RWPE2 (cell line): Measurements from ENCODE around the gene COX8C.
"Not testable (repeated sequence)": the region's sequence is repeated elsewhere in the genome, so short reads cannot be mapped to it uniquely, and the experiment has no call there.

Experiments used
- ATAC-seq: fragments of 200-7000 bp; cut with Tn5 transposase; 3 replicates; pipeline ENCODE4 v1.9.1; 2021; ENCODE audit warnings: low read depth
- DNase-seq: peaks from one replicate; pipeline ENCODE4 v3.0.0-alpha.2; 2020; ENCODE audit warnings: low spot score
- H3K27ac ChIP-seq: fragments of 450-650 bp; 2 replicates; pipeline ENCODE4 v1.5.1; 2017; ENCODE audit warnings: mild to moderate bottlenecking; ENCODE audit not compliant: poor library complexity, severe bottlenecking
- H3K27me3 ChIP-seq: fragments of 250-450 bp; sonication (Bioruptor Pico); 2 replicates; pipeline ENCODE4 v1.5.1; 2021; ENCODE audit warnings: mild to moderate bottlenecking, moderate library complexity; ENCODE audit not compliant: insufficient read depth, poor library complexity, severe bottlenecking
- H3K36me3 ChIP-seq: fragments of 250-450 bp; sonication (Bioruptor Pico); 2 replicates; pipeline ENCODE4 v1.5.1; 2020; ENCODE audit warnings: low read depth, mild to moderate bottlenecking, moderate library complexity
- H3K4me1 ChIP-seq: fragments of 250-450 bp; sonication (Bioruptor Pico); 2 replicates; pipeline ENCODE4 v1.5.1; 2021; ENCODE audit warnings: mild to moderate bottlenecking, moderate library complexity; ENCODE audit not compliant: insufficient read depth, poor library complexity, severe bottlenecking
- H3K4me3 ChIP-seq: fragments of 250-450 bp; sonication (Bioruptor Pico); 2 replicates; pipeline ENCODE4 v1.5.1; 2021; ENCODE audit warnings: mild to moderate bottlenecking, moderate library complexity; ENCODE audit not compliant: severe bottlenecking
- H3K9me3 ChIP-seq: fragments of 250-450 bp; sonication (Bioruptor Pico); 2 replicates; pipeline ENCODE4 v1.5.1; 2021; ENCODE audit warnings: mild to moderate bottlenecking, moderate library complexity; ENCODE audit not compliant: severe bottlenecking
- CTCF ChIP-seq: fragments of 450-650 bp; IDR thresholded peaks from one replicate; pipeline ENCODE4 v1.5.1; 2017; ENCODE audit warnings: mild to moderate bottlenecking, moderate library complexity; ENCODE audit not compliant: poor library complexity, severe bottlenecking

COX8C gene

GRCh38 chr14:93348292-93348691, 1.3 kb downstream of the COX8C start:
- no peaks in the 10 kb centered on the region for H3K9me3 ChIP-seq
- no peaks in the 10 kb centered on the region for H3K4me1 ChIP-seq
- DNase-seq, result no peak
- H3K27ac ChIP-seq, result no peak overlapping the region
- H3K27me3 ChIP-seq, result peaks cover 4% of the 10 kb centered on the region
- H3K36me3 ChIP-seq, result no peaks in the 10 kb centered on the region
- ATAC-seq, result no peak
- no peak for TF ChIP-seq CTCF
- H3K4me3 ChIP-seq, result no peak overlapping the region

DNA sequence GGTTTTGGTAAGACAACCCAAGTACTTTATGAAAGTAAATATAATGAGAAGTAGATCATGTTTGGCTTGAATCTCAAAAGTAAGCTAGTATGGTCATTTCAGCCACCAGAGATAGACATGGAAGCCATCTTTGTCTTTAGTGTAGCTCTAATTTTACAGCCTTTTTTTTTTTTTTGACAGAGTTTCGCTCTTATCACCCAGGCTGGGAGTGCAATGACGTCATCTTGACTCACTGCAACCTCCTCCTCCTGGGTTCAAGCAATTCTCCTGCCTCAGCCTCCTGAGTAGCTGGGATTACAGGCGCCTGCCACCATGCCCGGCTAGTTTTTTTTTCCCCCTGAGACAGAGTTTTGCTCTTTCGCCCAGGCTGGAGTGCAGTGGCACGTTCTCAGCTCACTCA, 7.9 kb downstream of the COX8C start:
- not testable (repeated sequence) for H3K9me3 ChIP-seq, H3K27me3 ChIP-seq, H3K4me1 ChIP-seq, H3K4me3 ChIP-seq, DNase-seq, ATAC-seq, H3K27ac ChIP-seq, H3K36me3 ChIP-seq

- ATAC-seq (no peak), DNase-seq (no peak)
Observed at GRCh38 chr14:93368996-93369712, 22.2 kb downstream of the COX8C start.

GRCh38 chr14:93369713-93370266, 22.8 kb downstream of the COX8C start:
- no peaks in the 10 kb centered on the region for H3K9me3 ChIP-seq
- TF ChIP-seq CTCF, result no peak
- no peaks in the 10 kb centered on the region for H3K36me3 ChIP-seq
- peaks cover 3% of the 10 kb centered on the region for H3K27me3 ChIP-seq
- ATAC-seq (no peak), DNase-seq (no peak)
- H3K4me3 ChIP-seq, result no peak overlapping the region
- no peaks in the 10 kb centered on the region for H3K4me1 ChIP-seq
- H3K27ac ChIP-seq, result no peak overlapping the region

More at GRCh38 chr14:93368996-93369712, 22.2 kb downstream of the COX8C start:
- Histone ChIP-seq H3K4me3 (no peak overlapping the region), H3K27ac (no peak overlapping the region), H3K36me3 (no peaks in the 10 kb centered on the region), H3K27me3 (peaks cover 3% of the 10 kb centered on the region), H3K9me3 (no peaks in the 10 kb centered on the region), H3K4me1 (no peaks in the 10 kb centered on the region)
- no peak for TF ChIP-seq CTCF

GRCh38 chr14:93375673-93376156, 28.7 kb downstream of the COX8C start:
- Histone ChIP-seq H3K27ac (no peak overlapping the region), H3K27me3 (peaks cover 25% of the 10 kb centered on the region), H3K4me3 (no peak overlapping the region), H3K9me3 (no peaks in the 10 kb centered on the region), H3K4me1 (no peaks in the 10 kb centered on the region), H3K36me3 (no peaks in the 10 kb centered on the region)
- DNase-seq (no peak), ATAC-seq (no peak)
- no peak for TF ChIP-seq CTCF
